ENCODE measurements around the gene CEP95. TPM values are rescaled to one million over a fixed set of nuclear protein-coding genes. Genes with fewer than 3 reads are reported as not detected.
"Not testable (repeated sequence)": the region's sequence is repeated elsewhere in the genome, so short reads cannot be mapped to it uniquely, and the experiment has no call there.

Gene CEP95
- polyA plus RNA-seq, 3 donors = 84.0 to 93.8 (median 90.2) TPM

GRCh38 chr17:64565563-64565962 lies 58.8 kb downstream of the CEP95 start:
- DNase-seq (ENCODE audit: low read depth in 3 of 3, low spot score in 2 of 3) = no peak

GRCh38 chr17:64571746-64572145 lies 65.0 kb downstream of the CEP95 start:
- DNase-seq (ENCODE audit: low read depth in 3 of 3, low spot score in 2 of 3) = no peak

- DNase-seq (ENCODE audit: low read depth in 3 of 3, low spot score in 2 of 3) = no peak
These were observed 65.9 kb downstream of the CEP95 start for GRCh38 chr17:64572682-64573154.

GRCh38 chr17:64573214-64573613 lies 66.4 kb downstream of the CEP95 start:
- DNase-seq (ENCODE audit: low read depth in 3 of 3, low spot score in 2 of 3) = no peak

GRCh38 chr17:64574646-64575045 lies 67.9 kb downstream of the CEP95 start:
- no peak for DNase-seq (ENCODE audit: low read depth in 3 of 3, low spot score in 2 of 3)

GRCh38 chr17:64575431-64575830 lies 68.7 kb downstream of the CEP95 start:
- DNase-seq (ENCODE audit: low read depth in 3 of 3, low spot score in 2 of 3) = no peak

GRCh38 chr17:64577025-64577424 lies 70.2 kb downstream of the CEP95 start:
- not testable (repeated sequence) for DNase-seq (ENCODE audit: low read depth in 3 of 3, low spot score in 2 of 3)

- DNase-seq (ENCODE audit: low read depth in 3 of 3, low spot score in 2 of 3) = no peak
These were observed 73.1 kb downstream of the CEP95 start for GRCh38 chr17:64579917-64580316.

- DNase-seq (ENCODE audit: low read depth in 3 of 3, low spot score in 2 of 3) = no peak
These were observed 73.9 kb downstream of the CEP95 start for GRCh38 chr17:64580384-64581315.

- DNase-seq (ENCODE audit: low read depth in 3 of 3, low spot score in 2 of 3) = no peak
These were observed 76.3 kb downstream of the CEP95 start for GRCh38 chr17:64583038-64583437.

GRCh38 chr17:64585146-64585545 lies 78.4 kb downstream of the CEP95 start:
- DNase-seq (ENCODE audit: low read depth in 3 of 3, low spot score in 2 of 3) = no peak

Other genes starting within 250 kb of the CEP95 start
- gene TEX2, start 243.7 kb upstream of the CEP95 start, polyA plus RNA-seq (ENCODE audit: insufficient read length in 3 of 3) = 10 to 100 TPM; 26.0 to 26.9 (median 26.2) TPM
- gene PECAM1, start 116.1 kb upstream of the CEP95 start, polyA plus RNA-seq (ENCODE audit: insufficient read length in 3 of 3) = 100 to 1,000 TPM; 118 to 136 (median 129) TPM
- gene MILR1, start 57.9 kb upstream of the CEP95 start, polyA plus RNA-seq (ENCODE audit: insufficient read length in 3 of 3) = 1 to 10 TPM; 1.7 to 3.3 (median 3.2) TPM
- gene POLG2, start 9.9 kb upstream of the CEP95 start, polyA plus RNA-seq (ENCODE audit: insufficient read length in 3 of 3) = 10 to 100 TPM; 26.6 to 30.7 (median 28.3) TPM
- gene DDX5, start 688 bp upstream of the CEP95 start, polyA plus RNA-seq (ENCODE audit: insufficient read length in 3 of 3) = 100 to 1,000 TPM; 758 to 936 (median 903) TPM
- 10 to 100 TPM; 35.6 to 39.6 (median 36.6) TPM for gene SMURF2, start 155.3 kb downstream of the CEP95 start, polyA plus RNA-seq (ENCODE audit: insufficient read length in 3 of 3)

Data from right renal cortex interstitium (tissue), 3 donors.